CD14-positive monocyte (primary cell): ENCODE results near the gene UBXN6. TPM values are rescaled to one million over a fixed set of nuclear protein-coding genes. Genes with fewer than 3 reads are reported as not detected.

Source experiments
- DNase-seq, 3 donors: peaks; one replicate each; pipeline ENCODE4 v3.0.0-alpha.2; 2011 to 2022
- H2AFZ ChIP-seq: 2 replicates; pipeline ENCODE4 v1.6.0; 2012; ENCODE audit warnings: mild to moderate bottlenecking, low read depth, low read length, inconsistent platforms; ENCODE audit not compliant: insufficient read depth, poor library complexity, severe bottlenecking
- H3K27ac ChIP-seq, 2 donors: 1 replicate in 1 of 2; 2 replicates in 1 of 2; pipeline ENCODE4 v1.5.1; 2012 to 2013; ENCODE audit warnings: low read length in 2 of 2, control low read depth in 1 of 2, inconsistent platforms in 1 of 2, low read depth in 1 of 2, mild to moderate bottlenecking in 1 of 2
- H3K27me3 ChIP-seq, 2 donors: one replicate each; pipeline versions ENCODE4 v1.6.0 to v1.6.1; 2011 to 2013; ENCODE audit warnings: low read length in 2 of 2; ENCODE audit not compliant: control insufficient read depth in 2 of 2, insufficient read depth in 2 of 2
- H3K36me3 ChIP-seq, 2 donors: replicated peaks in 1 of 2; 1 replicate in 1 of 2; 2 replicates in 1 of 2; pipeline versions ENCODE4 v1.5.1 to v1.6.1; 2012 to 2013; ENCODE audit warnings: low read length in 2 of 2, control low read depth in 1 of 2, inconsistent platforms in 1 of 2, mild to moderate bottlenecking in 1 of 2; ENCODE audit not compliant: insufficient read depth in 2 of 2, control insufficient read depth in 1 of 2
- H3K4me1 ChIP-seq, 2 donors: 1 replicate in 1 of 2; 2 replicates in 1 of 2; pipeline versions ENCODE4 v1.5.1 to v1.6.1; 2012 to 2013; ENCODE audit warnings: low read length in 2 of 2, control low read depth in 1 of 2, inconsistent platforms in 1 of 2, mild to moderate bottlenecking in 1 of 2, moderate library complexity in 1 of 2; ENCODE audit not compliant: insufficient read depth in 2 of 2, control insufficient read depth in 1 of 2
- H3K4me2 ChIP-seq: replicated peaks from 2 replicates; pipeline ENCODE3; 2012; ENCODE audit warnings: low read length, moderate library complexity, mild to moderate bottlenecking; ENCODE audit not compliant: poor library complexity, severe bottlenecking; ENCODE audit errors: extremely low read depth
- H3K4me3 ChIP-seq, 3 experiments: fragments of 200-600 bp in 1 of 3; sonication (generic) in 1 of 3; replicated peaks in 1 of 3; 1 replicate in 2 of 3; 2 replicates in 1 of 3; pipeline ENCODE4 v1.5.1; 2011 to 2013; ENCODE audit warnings: low read length in 3 of 3, mild to moderate bottlenecking in 3 of 3, control low read depth in 2 of 3, low read depth in 2 of 3, inconsistent platforms in 1 of 3, moderate library complexity in 1 of 3
- H3K79me2 ChIP-seq: 2 replicates; pipeline ENCODE4 v1.6.0; 2012; ENCODE audit warnings: mild to moderate bottlenecking, control low read depth, inconsistent platforms, low read length, moderate library complexity; ENCODE audit not compliant: insufficient read depth
- H3K9ac ChIP-seq: 2 replicates; pipeline ENCODE4 v1.6.0; 2017; ENCODE audit warnings: low read length, mild to moderate bottlenecking; ENCODE audit not compliant: insufficient read depth, poor library complexity, severe bottlenecking
- H3K9me3 ChIP-seq, 2 donors: replicated peaks in 1 of 2; 1 replicate in 1 of 2; 2 replicates in 1 of 2; pipeline versions ENCODE4 v1.5.1 to v1.6.1; 2012 to 2013; ENCODE audit warnings: low read length in 2 of 2, control low read depth in 1 of 2; ENCODE audit not compliant: control insufficient read depth in 1 of 2, insufficient read depth in 1 of 2
- H4K20me1 ChIP-seq: 2 replicates; pipeline ENCODE4 v1.6.0; 2012; ENCODE audit warnings: mild to moderate bottlenecking, low read length, control low read depth, moderate library complexity; ENCODE audit not compliant: insufficient read depth
- H3K27ac Mint-ChIP-seq, 7 donors: one replicate each; pipeline ENCODE4 v1.8.0; 2020; ENCODE audit warnings: mild to moderate bottlenecking in 7 of 7, mixed read lengths in 7 of 7, moderate library complexity in 6 of 7, inconsistent platforms in 2 of 7
- H3K27me3 Mint-ChIP-seq, 3 donors: one replicate each; pipeline ENCODE4 v1.8.0; 2021 to 2022; ENCODE audit warnings: low read depth in 3 of 3, mild to moderate bottlenecking in 3 of 3, mixed read lengths in 3 of 3, moderate library complexity in 3 of 3, inconsistent platforms in 1 of 3
- H3K36me3 Mint-ChIP-seq, 2 donors: one replicate each; pipeline ENCODE4 v1.8.0; 2020; ENCODE audit warnings: mixed read lengths in 2 of 2, inconsistent platforms in 1 of 2, mild to moderate bottlenecking in 1 of 2
- H3K4me1 Mint-ChIP-seq: one replicate; pipeline ENCODE4 v1.8.0; 2020; ENCODE audit warnings: mild to moderate bottlenecking, mixed read lengths
- H3K4me3 Mint-ChIP-seq, 2 donors: one replicate each; pipeline ENCODE4 v1.8.0; 2020; ENCODE audit warnings: mild to moderate bottlenecking in 2 of 2, mixed read lengths in 2 of 2, moderate library complexity in 1 of 2
- H3K9me3 Mint-ChIP-seq, 7 donors: one replicate each; pipeline ENCODE4 v1.8.0; 2020 to 2022; ENCODE audit warnings: mixed read lengths in 7 of 7, mild to moderate bottlenecking in 6 of 7, moderate library complexity in 6 of 7, inconsistent platforms in 2 of 7
- CTCF ChIP-seq: fragments of 200-600 bp; IDR thresholded peaks from one replicate; pipeline ENCODE4 v1.8.0; 2022; ENCODE audit warnings: antibody characterized with exemption, mild to moderate bottlenecking
- WGBS: methylation state at CpG from one replicate; pipeline ENCODE4 v1.1.5; 2013; ENCODE audit warnings: missing lambda C conversion rate; ENCODE audit not compliant: insufficient coverage; 5-methylcytosine and 5-hydroxymethylcytosine counted together
- intact Hi-C, 2 donors: fragments of 100-400 bp; cut with micrococcal nuclease; formaldehyde crosslinking; loops; one replicate each; pipeline versions ENCODE4 v1.15.0 to v1.15.1; 2023
- polyA plus RNA-seq, 3 donors: library from polyadenylated mRNA; depleted of rRNA in 1 of 3; unstranded in 2 of 3; stranded (reverse) in 1 of 3; fragments of 300-500 nt in 2 of 3; fragments of >200 nt in 1 of 3; fragmentation: Illumina TruSeq in 2 of 3; gene quantifications; 1 replicate in 2 of 3; 2 replicates in 1 of 3; pipeline ENCODE4 v1.2.3, GENCODE V29; 2012 to 2021

Gene UBXN6
- polyA plus RNA-seq, 3 donors = 3.8 to 64.5 (median 5.4) TPM

- peak within 1 kb of the TSS; percentile 94 to 98 (median 95) for H3K27ac Mint-ChIP-seq
These were observed 55.2 kb downstream of the UBXN6 start, which contains the start of gene CHAF1A for GRCh38 chr19:4402171-4403004. CHAF1A (plus strand) TSS chr19:4402640; CDS start chr19:4402763, 123 bp downstream.

More at GRCh38 chr19:4402171-4403004, 55.2 kb downstream of the UBXN6 start, which contains the start of gene CHAF1A:
- peaks cover 24% of the 10 kb centered on the region for H4K20me1 ChIP-seq
- no peak for TF ChIP-seq CTCF
- H3K4me1 Mint-ChIP-seq = peaks cover 42% of the 10 kb centered on the region
- H3K27me3 Mint-ChIP-seq = peaks cover 0 to 3% (median 0%) of the 10 kb centered on the region in 3 donors
- peaks cover 2 to 14% of the 10 kb centered on the region in 2 donors for H3K36me3 ChIP-seq
- no peaks in the 10 kb centered on the region for H3K9me3 ChIP-seq
- peak within 1 kb of the TSS; percentile 93 for H3K9ac ChIP-seq
- intact Hi-C loops = loop anchor here (1.0 to 5.0 kb wide), 4 partner anchors 28 to 155 kb away; partner anchors contain the start of genes UBXN6 (in 2 of the 2) and YJU2 (in 1 of the 2)
- no peaks in the 10 kb centered on the region for H3K9me3 Mint-ChIP-seq
- H3K4me3 ChIP-seq = peak within 1 kb of the TSS; percentile 63 to 89 (median 80)
- peak within 1 kb of the TSS; percentile 39 to 90 for H3K27ac ChIP-seq
- DNase-seq = peak; percentile 99 to 100 (median 100)
- H2AFZ ChIP-seq = peak within 1 kb of the TSS; percentile 85
- H3K36me3 Mint-ChIP-seq = peaks cover 4 to 28% of the 10 kb centered on the region in 2 donors
- H3K4me1 ChIP-seq = peaks cover 37 to 50% of the 10 kb centered on the region in 2 donors
- H3K79me2 ChIP-seq = peaks cover 77% of the 10 kb centered on the region
- H3K4me2 ChIP-seq = peak within 1 kb of the TSS; percentile 99
- WGBS = under 1% methylated on average over 78 of the region's 84 CpGs
- no peaks in the 10 kb centered on the region for H3K27me3 ChIP-seq
- H3K4me3 Mint-ChIP-seq = peak within 1 kb of the TSS; percentile 79 to 84
